Endometrium (tissue), 2 donors: Measurements from ENCODE around the gene GPC1.

ENCODE experiments used
- FAIRE-seq: peaks from 2 replicates; lab custom pipeline; 2012; peaks lifted over from hg19 to GRCh38; lab: Jason Lieb, UNC
- donor health status: control.
- donor health status: control.

The GPC1 gene

DNA sequence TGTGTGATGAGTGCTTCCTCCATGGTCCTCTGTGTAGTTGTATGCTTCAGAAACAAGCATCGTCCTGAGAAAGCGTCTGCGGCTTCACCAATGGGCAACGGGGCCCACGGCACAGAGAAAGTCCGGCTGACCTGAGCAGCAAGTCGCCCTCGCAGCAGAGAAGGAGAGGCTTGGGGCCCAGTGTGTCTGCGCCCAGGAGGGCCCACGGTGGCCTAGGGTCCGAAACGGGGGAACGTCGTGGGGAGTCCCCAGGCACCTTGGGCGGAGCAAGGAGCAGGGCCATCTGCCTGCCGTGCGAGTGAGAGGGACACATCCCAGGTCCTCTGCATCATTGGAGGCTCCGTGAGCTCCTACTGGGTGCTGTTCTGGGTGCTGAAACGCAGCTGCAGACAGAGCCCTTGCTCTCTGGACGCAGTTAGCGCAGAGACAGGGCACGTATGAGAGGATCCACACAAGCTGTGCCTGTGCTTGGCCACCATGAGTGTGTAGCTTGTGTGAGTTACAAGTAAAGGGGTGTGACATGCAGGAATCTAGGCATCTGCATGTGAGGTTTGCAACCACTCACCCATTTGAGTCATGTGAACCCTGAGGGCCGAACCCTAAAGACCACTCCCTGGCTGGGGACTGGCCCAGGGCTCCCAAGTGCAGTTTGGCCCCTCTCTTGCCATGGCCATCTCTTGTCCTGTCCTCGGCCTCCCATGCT lies 10.6 kb downstream of the GPC1 start:
- no peak for FAIRE-seq

DNA sequence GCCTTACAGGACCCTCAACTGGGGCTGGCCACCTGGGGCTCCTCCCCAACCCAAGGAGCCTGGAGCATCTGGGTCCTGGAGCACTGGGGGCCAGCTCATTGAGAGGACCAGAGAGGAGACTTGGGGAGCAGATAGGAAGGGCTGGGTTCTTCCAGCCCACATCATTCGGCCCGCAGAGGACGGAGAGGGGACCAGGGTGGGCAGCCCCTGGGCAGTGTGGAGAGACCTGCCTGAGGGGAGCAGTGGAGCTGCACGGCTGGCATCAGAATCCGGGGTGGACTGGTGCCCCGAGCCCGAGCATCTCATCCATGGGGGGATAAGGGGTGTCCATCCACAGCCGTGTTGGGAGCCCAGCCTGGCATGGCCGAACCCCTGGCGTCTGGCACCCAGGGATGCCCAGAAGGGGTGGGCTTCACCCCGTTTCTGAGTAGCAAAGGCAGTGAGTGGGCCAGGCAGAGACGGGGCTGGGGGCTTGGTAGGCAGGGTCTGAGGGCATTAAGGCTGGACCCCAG lies 11.3 kb downstream of the GPC1 start:
- no peak for FAIRE-seq

DNA sequence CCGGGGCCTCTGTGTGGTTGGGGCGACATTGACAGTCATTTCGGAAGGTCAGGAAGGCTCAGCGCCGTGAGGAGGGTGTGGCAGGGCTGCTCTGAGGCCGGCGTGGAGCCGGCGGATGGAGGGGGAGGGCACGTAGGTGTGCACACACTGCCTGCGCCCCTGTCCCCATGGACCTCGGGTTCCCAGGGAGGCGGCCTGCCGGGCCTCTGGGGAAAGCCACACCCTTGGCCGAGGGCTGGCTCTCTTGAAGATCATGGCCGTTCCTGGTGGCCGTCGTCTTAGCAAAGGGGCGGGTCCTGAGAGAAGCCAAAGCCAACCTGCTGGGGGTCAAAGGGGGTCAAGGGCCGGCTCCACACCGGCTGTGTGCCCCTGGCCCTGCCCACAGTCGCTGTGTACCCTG lies 11.9 kb downstream of the GPC1 start:
- FAIRE-seq, result no peak

DNA sequence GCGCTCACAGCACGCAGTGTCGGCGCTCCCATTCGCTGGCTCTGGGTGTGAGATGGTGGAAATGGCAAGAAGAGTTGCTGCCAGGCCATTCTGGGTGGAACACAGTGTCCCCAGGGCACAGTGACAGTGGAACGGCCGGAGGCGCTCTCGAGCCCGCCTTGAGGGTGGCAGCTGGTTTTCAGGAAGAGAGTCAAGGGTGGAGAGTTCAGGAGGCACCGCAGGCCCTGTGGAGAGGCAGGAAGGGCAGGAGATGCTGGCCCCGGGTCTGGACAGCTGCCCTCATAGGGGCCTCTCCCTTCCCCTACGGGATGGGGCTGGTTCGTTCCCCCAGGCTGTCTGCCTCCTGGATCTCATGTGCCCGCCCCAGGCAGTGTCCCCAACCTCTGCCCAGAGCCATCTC lies 12.5 kb downstream of the GPC1 start:
- FAIRE-seq, result no peak

DNA sequence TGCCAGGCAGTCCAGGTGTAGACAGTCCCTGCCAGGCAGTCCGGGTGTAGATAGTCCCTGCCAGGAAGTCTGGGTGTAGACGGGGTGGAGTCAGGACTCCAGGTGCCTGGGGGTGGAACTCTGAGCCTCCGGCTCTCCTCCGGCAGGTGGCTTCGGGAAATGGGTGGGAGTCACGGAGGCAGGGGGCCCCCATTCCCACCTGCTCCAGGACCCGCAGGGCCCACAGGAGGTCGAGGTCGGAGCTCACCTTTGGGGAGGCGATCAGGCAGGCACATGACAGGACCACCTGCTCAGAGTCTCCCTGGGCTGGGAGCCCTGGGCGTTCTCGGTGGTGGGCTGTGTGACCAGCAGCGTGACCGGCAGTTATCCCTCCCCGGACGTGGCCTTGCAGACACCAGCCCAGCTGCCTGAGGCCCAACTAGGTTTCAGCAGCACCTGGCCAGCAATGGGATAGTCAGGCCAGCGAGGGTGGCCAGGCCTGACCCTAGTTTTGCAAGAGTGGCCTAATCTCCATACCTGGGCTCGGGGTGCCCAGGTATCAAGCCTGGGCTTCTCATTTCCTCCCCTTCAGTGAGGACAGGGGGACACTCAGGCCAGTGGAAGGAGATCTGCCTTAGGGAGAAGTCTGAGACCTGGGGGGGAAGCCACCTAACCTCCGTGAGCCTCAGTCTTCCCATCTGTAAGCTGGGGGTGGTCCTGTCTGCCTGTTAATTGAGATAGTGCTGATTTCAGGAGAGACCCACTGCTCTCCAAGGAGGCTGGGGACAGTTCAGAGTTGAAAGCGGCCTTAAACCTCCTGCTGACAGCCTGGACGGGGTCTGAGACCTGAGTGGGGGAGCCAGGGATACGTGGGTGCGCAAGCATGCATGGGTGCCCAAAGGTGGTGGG lies 13.2 kb downstream of the GPC1 start:
- no peak for FAIRE-seq

DNA sequence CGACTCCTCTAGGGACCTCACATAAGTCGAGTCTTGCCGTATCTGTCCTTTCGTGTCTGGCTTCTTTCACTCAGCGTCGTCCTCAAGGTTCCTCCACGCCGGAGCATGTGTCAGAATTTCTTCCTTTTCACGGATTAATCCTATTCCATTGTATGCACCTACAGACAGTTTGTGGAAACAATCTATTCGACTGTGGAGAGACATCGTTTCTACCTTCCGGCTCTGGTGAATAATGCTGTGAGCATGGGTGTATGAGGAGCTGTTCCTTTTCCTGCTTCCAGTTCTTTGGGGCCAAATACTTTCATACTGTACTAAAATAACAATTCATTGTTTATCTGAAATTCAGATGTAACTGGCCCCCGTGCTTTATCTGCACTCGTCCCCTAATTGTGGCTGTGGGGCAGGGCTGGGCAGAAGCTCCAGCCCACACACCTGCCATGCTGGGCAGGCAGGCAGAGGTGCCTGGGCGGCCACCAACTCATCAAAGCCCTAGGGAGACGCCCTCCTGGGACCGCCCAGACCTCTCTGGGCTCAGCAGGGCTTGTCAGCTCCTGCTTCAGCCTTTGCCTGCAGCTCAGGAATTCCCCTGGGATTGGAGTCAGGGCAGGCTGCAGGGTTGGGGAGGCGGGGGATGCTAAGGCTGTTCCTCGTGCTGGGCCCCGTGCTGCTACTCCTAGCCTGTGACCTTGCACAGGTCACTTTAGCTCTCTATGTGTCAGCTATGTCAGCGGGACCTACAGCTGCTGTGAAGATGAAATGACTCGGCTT lies 14.5 kb downstream of the GPC1 start:
- FAIRE-seq, result no peak

DNA sequence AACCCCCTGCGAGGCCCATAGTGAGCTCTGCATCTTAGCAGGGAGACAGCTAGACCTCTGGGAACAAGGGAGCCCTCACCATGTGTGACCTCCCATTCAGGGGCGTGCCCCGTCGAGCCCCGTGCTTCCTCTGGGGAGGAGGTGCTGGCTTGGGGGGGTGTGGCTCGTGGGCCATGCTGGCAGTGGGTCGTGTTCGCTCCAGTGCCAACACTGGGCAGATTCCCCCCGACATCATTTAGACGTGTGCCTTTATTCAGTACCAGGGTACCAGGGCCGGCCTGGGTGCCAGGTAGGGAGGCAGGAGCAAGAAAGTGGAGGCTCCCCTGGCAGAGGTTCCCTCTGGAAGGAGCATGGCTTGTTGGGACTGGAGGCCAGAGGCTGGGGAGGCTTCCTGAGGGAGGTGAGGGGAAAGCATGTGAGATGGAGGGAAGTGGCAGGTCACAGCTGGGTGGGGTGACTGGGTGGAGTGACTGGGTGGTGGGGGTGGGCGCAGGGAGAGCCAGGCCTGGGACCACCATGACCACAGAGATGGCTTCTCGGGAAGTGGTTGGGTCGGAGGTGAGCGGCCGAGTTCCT lies 15.2 kb downstream of the GPC1 start:
- FAIRE-seq, result no peak

DNA sequence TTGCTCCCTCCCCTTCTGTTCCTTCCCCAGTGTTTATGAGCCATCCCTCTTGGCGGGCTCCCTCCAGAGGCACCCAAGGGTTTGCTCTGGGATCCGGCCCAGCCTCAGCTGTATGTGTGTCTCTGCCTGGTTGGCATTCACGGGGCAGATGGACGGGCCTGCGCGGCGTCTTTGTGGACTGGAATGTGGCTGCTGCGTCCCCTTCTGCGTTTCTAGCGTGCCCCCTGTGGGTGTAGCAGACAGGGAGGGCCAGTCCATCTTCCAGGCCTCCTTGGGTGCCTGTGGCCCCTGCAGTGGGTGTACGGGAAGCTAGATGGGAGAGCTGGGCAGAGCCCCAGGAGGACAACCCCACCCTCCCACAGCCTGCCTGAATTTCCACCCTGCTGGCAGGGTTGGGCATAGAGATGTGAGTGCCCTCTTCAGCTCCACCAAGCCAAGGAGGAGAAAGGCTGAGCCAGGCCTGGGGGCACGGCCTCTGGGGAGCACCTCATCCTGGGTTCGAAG lies 15.7 kb downstream of the GPC1 start:
- no peak for FAIRE-seq

DNA sequence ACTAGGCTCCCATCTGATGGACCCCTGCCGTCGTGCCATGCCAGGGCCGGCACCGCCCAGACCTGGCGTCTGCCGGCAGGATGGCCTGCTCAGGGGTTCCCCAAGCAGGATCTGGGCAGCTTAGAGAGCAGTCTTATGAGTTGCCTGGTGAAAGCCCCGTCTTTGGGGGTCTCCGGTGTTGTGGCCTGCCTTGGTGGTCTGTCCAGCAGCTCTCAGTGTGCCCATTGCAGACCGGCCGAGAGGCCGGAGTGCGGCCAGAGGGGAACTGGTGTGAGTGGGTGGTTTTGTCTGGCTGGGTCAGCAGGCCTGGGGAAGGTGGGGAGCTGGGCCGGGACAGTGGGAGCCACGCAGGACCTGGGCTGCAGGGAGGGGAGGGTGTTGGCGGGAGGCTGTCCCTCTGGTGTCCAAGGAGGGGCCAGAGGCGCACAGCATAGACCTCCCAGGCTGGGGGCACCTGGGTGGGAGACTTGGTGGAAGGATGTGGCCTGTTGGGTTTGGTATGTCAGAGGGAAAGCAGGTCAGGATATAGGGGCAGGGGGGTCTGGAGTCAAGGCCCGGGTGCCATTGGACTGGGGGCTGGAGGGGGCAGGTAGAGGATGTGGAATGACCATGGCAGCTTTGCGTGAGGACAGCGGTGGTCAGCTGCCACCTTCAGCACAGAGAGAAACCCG lies 16.5 kb downstream of the GPC1 start:
- FAIRE-seq, result no peak

DNA sequence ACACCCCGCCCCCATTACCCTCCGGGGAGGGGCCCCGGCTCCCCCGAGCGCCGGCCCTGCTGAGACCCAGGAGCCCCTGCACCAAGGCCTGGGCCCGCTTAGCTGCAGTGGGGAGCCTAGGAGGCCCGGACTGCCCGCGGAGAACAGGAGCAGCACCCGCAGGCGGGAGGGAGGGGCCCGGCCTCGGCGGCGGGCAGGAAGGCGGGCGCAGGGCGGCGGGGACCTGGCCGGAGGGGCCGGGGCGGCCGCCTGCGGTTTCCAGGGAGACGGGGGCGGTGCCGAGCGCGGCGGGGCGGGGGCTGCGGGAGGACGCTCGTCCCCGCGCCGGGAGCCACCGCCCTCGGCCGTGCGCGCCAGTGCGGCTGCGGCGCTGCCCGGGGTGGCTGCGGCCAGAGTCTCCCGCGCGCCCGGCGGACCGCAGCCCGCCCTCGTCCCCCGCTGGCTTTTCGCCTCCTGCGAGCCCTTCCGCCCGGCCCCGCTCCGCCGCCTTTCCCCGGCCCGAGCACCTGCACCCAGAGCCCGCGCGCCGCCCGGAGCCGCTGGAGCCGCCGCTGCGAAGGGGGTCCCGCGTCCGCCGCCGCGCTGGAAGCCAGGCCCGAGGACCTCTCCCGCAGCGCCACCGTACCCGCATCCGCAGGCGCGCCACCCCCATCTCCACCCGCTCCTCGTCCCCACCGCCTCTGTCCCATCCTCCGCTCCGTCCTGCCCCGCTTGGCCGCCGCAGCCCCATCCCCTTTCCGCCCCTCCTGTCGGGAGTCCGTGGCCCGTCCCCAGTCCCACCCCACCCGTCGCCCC lies 17.2 kb downstream of the GPC1 start:
- no peak for FAIRE-seq

DNA sequence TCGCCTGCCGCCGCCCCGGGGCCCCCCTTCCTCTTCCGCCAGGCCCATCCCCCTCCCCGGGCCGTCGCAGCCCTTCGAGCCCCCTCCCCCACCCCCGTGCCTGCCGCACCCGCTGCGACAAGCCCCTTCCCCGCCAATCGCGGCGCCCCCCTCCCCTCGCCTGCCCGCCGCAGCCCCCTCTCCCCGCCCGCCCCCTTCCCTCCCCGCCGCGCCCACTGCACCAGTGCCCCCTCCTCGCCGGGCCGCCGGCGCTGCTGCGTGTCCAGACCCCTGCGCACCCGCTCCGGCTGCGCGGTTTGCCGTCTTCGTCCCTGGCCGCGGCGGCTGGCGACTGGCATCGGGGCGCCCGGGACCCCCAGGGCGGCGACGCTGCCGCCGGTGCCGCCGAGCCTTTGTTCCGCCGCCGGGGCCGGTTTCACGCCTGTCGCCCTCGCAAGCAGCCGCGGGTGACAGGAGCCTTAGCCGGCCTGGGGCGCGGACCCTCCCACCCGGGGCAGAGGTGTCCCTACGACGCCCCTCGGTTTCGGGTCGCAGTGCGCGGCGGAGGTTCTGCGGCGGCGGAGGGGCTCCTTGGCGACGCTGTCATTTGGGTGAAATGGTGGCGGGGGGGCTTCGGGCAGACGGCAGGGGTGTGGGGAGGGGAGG lies 18.1 kb downstream of the GPC1 start:
- no peak for FAIRE-seq

DNA sequence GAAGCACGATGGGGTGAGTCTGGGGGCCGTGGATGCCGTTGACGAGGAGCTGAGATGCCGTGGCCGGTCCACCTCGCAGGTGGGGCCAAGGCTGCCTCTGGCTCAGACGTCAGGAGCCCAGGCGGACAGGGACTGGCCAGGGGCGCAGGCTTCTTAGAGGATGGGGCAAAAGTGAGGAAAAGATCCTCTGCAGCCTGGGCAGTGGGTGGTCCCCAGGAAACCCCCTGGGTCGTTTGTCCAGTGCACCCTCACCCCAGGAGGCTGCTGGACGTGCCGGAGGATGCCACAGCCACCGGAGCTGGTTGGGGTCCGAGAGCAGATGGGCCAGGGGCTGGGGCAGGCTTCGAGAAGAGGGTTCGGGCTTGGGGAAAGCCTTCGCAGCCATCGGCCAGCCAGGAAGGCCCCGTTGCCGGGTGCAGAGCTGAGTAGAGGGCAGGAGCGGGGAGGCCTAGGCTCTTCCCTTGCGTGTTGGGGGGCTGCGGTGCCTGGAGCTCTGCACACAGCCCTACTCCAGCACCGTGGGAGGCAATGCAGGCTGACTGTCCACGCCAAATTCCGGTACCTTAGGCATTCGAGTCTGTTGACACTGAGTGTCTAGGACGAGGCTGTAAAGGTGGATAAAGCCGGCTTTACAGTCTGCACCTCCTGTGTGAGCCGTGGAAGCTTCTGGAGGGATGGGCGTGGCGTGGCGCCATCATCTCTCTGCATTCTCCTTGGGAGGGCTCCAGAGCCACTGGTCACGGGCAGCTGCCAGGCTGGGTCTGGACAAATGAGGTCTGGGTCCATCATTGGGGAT lies 18.8 kb downstream of the GPC1 start:
- no peak for FAIRE-seq

DNA sequence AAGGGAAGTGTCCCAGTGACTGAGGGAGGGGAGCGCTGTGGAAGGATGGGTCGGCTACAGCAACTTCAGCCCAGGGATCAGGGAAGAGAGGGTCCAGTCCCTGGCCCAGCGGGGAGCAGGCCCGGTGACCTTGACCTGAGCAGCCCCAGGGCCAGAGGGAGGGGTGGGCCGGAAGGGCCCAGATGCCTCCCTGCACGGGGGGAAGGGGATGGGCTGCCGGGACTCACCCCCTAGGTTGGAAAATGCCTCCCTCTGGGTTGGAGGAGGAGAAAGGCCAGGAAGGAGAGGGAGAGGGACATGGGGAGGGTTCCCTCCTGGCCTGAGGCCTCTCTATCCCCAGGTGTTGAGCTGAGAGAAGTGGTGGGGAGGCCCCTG lies 19.8 kb downstream of the GPC1 start:
- FAIRE-seq, result no peak

DNA sequence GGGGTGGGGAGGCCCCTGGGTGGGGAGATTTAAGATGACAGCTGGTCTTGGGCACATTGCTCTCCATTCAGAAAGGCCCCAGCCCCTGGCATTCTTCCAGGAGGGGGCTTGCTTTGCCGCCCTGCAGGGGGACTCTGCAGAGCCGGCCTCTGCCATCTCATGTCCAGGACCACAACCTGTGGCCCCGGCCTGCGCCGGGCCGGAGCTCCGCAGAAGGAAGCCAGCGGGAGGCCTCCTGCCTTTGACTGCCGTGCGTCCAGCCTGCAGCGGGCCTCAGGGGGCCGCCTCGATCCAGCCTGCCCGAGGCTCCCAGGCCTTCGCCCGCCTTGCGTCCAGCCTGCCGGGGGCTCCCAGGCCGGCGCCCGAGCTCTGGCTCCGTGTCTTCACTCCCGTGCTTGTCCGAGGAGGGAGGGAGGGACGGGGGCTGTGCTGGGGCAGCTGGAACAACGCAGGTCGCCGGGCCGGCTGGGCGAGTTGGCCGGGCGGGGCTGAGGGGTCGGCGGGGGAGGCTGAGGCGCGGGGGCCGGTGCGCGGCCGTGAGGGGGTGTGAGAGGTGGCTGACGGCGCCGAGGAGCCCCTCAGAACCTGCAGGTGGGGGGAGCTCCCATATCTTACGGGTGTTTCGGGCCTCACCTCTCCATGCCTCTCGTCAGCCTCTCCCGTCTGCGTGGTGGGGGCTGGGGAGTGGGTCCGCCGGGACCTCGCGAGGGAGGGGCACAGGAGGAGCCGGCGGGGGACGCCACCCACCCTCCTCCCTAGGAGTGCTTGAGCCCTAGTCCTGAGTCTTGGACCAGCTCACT lies 20.4 kb downstream of the GPC1 start:
- no peak for FAIRE-seq

DNA sequence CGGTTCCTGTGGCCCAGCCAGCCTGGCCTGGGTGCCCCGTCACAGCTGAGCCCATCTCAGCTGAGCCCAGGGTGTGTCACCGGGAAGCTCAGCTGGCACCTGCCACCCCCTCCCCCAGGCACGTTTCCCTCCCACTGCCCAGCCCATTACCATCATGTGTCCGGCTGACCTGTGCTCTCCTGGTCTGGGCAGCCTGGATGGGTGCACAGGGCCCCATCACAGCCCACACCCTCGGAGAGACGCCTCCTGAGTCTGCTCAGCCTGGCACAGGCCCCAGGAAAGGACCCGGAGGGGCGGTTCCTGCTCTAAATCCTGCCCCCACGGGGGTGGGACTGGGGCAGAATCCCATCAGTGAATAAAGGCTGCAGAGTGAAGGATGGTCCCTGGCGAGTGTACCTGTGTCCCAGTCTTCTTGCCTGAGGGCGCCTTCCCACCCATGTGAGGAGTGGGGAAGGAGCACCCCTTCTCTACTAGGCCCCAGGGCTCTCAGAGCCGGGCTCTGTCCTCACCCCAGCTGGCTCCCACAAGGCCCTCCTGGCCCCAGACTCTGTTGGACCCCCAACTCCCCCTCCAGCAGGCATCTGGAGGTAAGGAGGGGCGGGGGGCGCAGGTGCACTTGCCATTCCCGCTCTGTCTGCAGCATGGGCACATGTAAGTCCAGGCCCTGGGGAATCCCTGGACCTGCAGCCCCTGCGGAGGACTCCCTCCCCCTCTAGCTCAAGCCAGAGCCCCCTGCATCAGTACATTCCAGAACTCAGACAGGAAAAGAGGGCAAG lies 21.2 kb downstream of the GPC1 start:
- no peak for FAIRE-seq

DNA sequence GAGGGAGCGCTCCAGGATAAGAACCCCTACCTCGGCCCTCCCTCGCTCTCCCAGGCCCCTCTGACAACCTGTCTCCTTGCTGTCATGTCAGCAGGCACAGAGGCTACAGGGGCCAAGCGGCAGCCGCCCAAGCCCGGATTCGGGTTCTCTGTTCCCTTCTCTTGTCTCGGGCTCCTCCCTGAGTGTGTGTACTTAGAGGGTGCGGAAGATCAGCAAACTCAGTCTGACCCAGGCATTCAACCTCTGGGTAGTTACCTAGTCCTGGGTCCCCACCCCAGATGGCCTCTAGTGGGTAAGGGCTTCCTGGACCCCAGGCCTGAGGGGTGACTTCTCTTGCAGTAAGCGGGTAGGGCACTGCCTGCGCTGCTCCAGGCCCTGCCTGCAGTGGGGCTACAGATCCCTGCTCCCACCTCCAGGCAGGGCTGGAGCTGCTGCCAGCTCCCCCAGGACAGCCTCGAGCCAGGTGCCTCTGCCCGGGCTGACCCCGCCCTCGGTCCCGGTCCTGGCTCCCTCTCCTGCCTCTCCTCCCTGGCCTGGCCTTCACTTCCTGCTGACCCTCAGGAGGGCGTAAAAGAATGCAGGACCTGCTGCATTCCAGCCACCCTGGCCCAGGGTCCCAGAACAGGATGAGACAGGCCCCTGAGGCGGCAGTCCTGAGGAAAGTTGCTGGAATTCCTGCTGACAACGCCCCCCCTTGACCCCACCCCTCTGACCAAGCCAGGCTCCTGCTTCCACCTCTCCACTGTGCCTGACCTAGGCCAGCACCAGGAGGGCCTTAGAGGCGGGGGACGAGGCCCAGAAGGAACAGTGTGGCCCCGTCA lies 22.0 kb downstream of the GPC1 start:
- FAIRE-seq, result no peak
